Psoas muscle (tissue), 8 donors: Measurements from ENCODE around the gene MZF1. TPM values are rescaled to one million over a fixed set of nuclear protein-coding genes. Genes with fewer than 3 reads are reported as not detected.

ENCODE experiments used
- ATAC-seq, 4 donors: fragments of 200-7000 bp; cut with Tn5 transposase; one replicate each; pipeline ENCODE4 v1.9.1; 2020; ENCODE audit warnings: moderate library complexity in 3 of 4, mild to moderate bottlenecking in 2 of 4
- DNase-seq, 2 donors: peaks; one replicate each; pipeline ENCODE4 v3.0.0-alpha.2; 2020
- H3K27ac ChIP-seq: fragments of 200-600 bp; one replicate; pipeline ENCODE4 v1.8.0; 2022
- H3K27me3 ChIP-seq, 3 donors: fragments of 200-600 bp in 1 of 3; one replicate each; pipeline versions ENCODE4 v1.6.1 to v1.8.0; 2013 to 2022; ENCODE audit warnings: low read length in 2 of 3, mild to moderate bottlenecking in 2 of 3, moderate library complexity in 1 of 3; ENCODE audit not compliant: insufficient read depth in 3 of 3
- H3K36me3 ChIP-seq, 2 donors: fragments of 200-600 bp in 1 of 2; one replicate each; pipeline versions ENCODE4 v1.6.1 to v1.8.0; 2013 to 2022; ENCODE audit warnings: low read depth in 1 of 2, mild to moderate bottlenecking in 1 of 2, moderate library complexity in 1 of 2; ENCODE audit not compliant: insufficient read depth in 1 of 2
- H3K4me1 ChIP-seq: fragments of 200-600 bp; one replicate; pipeline ENCODE4 v1.8.0; 2022
- H3K4me3 ChIP-seq: fragments of 200-600 bp; one replicate; pipeline ENCODE4 v1.8.0; 2022; ENCODE audit warnings: mild to moderate bottlenecking
- H3K9me3 ChIP-seq: fragments of 200-600 bp; one replicate; pipeline ENCODE4 v1.8.0; 2022
- CTCF ChIP-seq: fragments of 200-600 bp; IDR thresholded peaks from one replicate; pipeline ENCODE4 v1.8.0; 2022; ENCODE audit warnings: antibody characterized with exemption
- WGBS, 3 donors: extraction: QIAGEN DNeasy Blood & Tissue Kit; methylation state at CpG; one replicate each; pipeline versions ENCODE4 v1.1.6 to v1.1.7; 2013; 5-methylcytosine and 5-hydroxymethylcytosine counted together
- intact Hi-C, 2 donors: fragments of 100-400 bp; cut with DNase I; formaldehyde crosslinking; loops; one replicate each; pipeline versions ENCODE4 v1.11.0 to v1.14.2; 2022
- polyA plus RNA-seq, 3 donors: library from polyadenylated mRNA; stranded (reverse); fragments of 200-250 nt; gene quantifications; one replicate each; pipeline ENCODE4 v1.2.3, GENCODE V29; 2013
- total RNA-seq, 4 donors: library from RNA; stranded (reverse); fragmentation: NEBNext Ultra II Directional in 2 of 4; extraction: Animal tissue kit (Norgen Biotek cat#: 25700) in 2 of 4; gene quantifications; one replicate each; pipeline versions ENCODE4 v1.2.1 to v1.2.4, GENCODE V29; 2021 to 2023
- donor health status: healthy with polysubstance abuse.
- donor health status: DM: no; HTN: no; CAD: no; lungs with moderate emphysema.
- donor health status: Bipolar disorder and iron deficiency.
- donor health status: healthy.
- donor health status: DM: yes; HTN: yes; CAD: no.
- donor health status: DM: no; HTN: no; CAD: no.
- donor health status: DM: no; HTN: no; CAD: no.
- donor health status: DM: yes; HTN: yes; CAD: no.

The MZF1 gene
- total and polyA plus RNA-seq, 7 donors = 5.0 to 13.0 (median 9.3) TPM

GRCh38 chr19:58557221-58558065 lies 15.7 kb downstream of the MZF1 start:
- no peak for DNase-seq
- TF ChIP-seq CTCF = no peak
- 28 to 39% (median 35%) methylated on average over 11 to 12 of the region's 12 CpGs for WGBS, 3 donors
- no peak for ATAC-seq
- Histone ChIP-seq H3K4me3 (peak overlapping the region; percentile 84), H3K27ac (peak overlapping the region; percentile 97), H3K27me3 (no peaks in the 10 kb centered on the region), H3K36me3 (peaks cover 0 to 30% of the 10 kb centered on the region in 2 donors), H3K9me3 (no peaks in the 10 kb centered on the region), H3K4me1 (peaks cover 57% of the 10 kb centered on the region)
- intact Hi-C loops = no loop called here

- peaks cover 49% of the 10 kb centered on the region for H3K4me1 ChIP-seq
- H3K27ac ChIP-seq = peak overlapping the region; percentile 97
These were observed 16.4 kb downstream of the MZF1 start for GRCh38 chr19:58556622-58557220.

GRCh38 chr19:58555920-58556621 lies 17.1 kb downstream of the MZF1 start:
- intact Hi-C loops = no loop called here
- peak overlapping the region; percentile 97 for H3K27ac ChIP-seq
- H3K27me3 ChIP-seq = no peaks in the 10 kb centered on the region
- peaks cover 43% of the 10 kb centered on the region for H3K4me1 ChIP-seq
- no peak for DNase-seq
- TF ChIP-seq CTCF = no peak
- peak overlapping the region; percentile 84 for H3K4me3 ChIP-seq
- H3K9me3 ChIP-seq = no peaks in the 10 kb centered on the region
- H3K36me3 ChIP-seq = peaks cover 0 to 44% of the 10 kb centered on the region in 2 donors
- no peak for ATAC-seq
- 78 to 83% (median 80%) methylated on average over 12 to 16 of the region's 16 CpGs for WGBS, 3 donors

More at GRCh38 chr19:58556622-58557220, 16.4 kb downstream of the MZF1 start:
- Histone ChIP-seq H3K4me3 (peak overlapping the region; percentile 84), H3K36me3 (peaks cover 0 to 37% of the 10 kb centered on the region in 2 donors), H3K27me3 (no peaks in the 10 kb centered on the region), H3K9me3 (no peaks in the 10 kb centered on the region)
- TF ChIP-seq CTCF = no peak
- ATAC-seq (no peak), DNase-seq (no peak)
- WGBS, 3 donors = 55 to 69% (median 56%) methylated on average over 10 of the region's 10 CpGs
- intact Hi-C loops = no loop called here

DNA sequence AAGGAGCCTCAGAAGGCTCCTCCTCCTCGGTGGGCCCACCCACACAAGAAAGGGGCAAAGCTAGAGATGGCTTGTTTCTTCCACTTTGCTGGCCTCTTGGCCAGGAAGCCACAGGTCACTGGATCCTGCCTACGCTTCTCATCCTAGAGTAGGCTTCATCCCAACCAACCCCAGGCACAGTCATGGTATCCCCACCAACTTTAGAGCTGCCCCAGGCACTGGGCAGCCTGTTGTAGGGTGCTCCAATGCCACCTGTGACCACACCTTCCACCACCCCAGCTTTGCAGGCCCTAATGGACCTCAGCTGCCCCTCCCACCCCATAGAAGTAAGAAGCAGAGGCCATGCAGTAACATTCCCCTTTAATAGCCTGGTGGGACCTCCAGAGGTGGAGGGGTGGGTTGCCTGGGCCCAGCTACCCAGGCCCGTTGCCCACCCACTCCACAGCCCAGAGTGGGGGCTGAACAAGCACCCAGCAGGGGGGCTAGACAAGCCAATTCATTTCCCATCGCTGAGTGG lies 17.7 kb downstream of the MZF1 start:
- TF ChIP-seq CTCF = no peak
- peaks cover 0 to 50% of the 10 kb centered on the region in 2 donors for H3K36me3 ChIP-seq
- H3K4me1 ChIP-seq = peaks cover 38% of the 10 kb centered on the region
- no peak for DNase-seq
- ATAC-seq = no peak
- H3K27ac ChIP-seq = peak overlapping the region; percentile 97
- intact Hi-C loops = no loop called here
- no peaks in the 10 kb centered on the region for H3K9me3 ChIP-seq
- peak overlapping the region; percentile 74 for H3K4me3 ChIP-seq
- WGBS, 3 donors = 39 to 44% (median 39%) methylated on average over 4 of the region's 4 CpGs
- H3K27me3 ChIP-seq = no peaks in the 10 kb centered on the region
